ENCODE measurements around the gene KIF2B. TPM values are rescaled to one million over a fixed set of nuclear protein-coding genes. Genes with fewer than 3 reads are reported as not detected.

The KIF2B gene
- total RNA-seq (not detected in 2 replicates), polyA plus RNA-seq (not detected in 2 replicates)

- TF ChIP-seq, protein P1, sequence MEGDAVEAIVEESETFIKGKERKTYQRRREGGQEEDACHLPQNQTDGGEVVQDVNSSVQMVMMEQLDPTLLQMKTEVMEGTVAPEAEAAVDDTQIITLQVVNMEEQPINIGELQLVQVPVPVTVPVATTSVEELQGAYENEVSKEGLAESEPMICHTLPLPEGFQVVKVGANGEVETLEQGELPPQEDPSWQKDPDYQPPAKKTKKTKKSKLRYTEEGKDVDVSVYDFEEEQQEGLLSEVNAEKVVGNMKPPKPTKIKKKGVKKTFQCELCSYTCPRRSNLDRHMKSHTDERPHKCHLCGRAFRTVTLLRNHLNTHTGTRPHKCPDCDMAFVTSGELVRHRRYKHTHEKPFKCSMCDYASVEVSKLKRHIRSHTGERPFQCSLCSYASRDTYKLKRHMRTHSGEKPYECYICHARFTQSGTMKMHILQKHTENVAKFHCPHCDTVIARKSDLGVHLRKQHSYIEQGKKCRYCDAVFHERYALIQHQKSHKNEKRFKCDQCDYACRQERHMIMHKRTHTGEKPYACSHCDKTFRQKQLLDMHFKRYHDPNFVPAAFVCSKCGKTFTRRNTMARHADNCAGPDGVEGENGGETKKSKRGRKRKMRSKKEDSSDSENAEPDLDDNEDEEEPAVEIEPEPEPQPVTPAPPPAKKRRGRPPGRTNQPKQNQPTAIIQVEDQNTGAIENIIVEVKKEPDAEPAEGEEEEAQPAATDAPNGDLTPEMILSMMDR (IDR thresholded peaks at IDR 0.05; ENCODE audit: low read depth, low read length) = no peak
Observed at GRCh38 chr17:53822764-53823163, at the start of gene KIF2B. TSS of gene KIF2B (plus strand) at chr17:53822927. CDS start at chr17:53823034, 107 bp downstream.

GRCh38 chr17:53780320-53780719 is 42.4 kb upstream of the KIF2B start:
- no peaks in the 10 kb centered on the region for H3K36me3 ChIP-seq
- H3K27me3 ChIP-seq = no peaks in the 10 kb centered on the region
- H3K9me3 ChIP-seq (ENCODE audit: low read depth) = no peaks in the 10 kb centered on the region
- no peak overlapping the region for H3K27ac ChIP-seq
- no peak for DNase-seq (ENCODE audit: low read depth in 1 of 2, low spot score in 1 of 2)
- no peak overlapping the region for H3K4me3 ChIP-seq
- no peaks in the 10 kb centered on the region for H3K4me1 ChIP-seq (ENCODE audit: low read depth)
- TF ChIP-seq, protein P1 (IDR thresholded peaks at IDR 0.05; ENCODE audit: low read depth, low read length) = no peak

More at GRCh38 chr17:53822764-53823163, at the start of gene KIF2B:
- Histone ChIP-seq H3K27me3 (no peaks in the 10 kb centered on the region), H3K9me3 (ENCODE audit: low read depth) (no peaks in the 10 kb centered on the region), H3K27ac (no peak within 1 kb of the TSS), H3K4me1 (ENCODE audit: low read depth) (no peaks in the 10 kb centered on the region), H3K36me3 (no peaks in the 10 kb centered on the region), H3K4me3 (no peak within 1 kb of the TSS)
- DNase-seq (ENCODE audit: low read depth in 1 of 2, low spot score in 1 of 2) = no peak

DNA sequence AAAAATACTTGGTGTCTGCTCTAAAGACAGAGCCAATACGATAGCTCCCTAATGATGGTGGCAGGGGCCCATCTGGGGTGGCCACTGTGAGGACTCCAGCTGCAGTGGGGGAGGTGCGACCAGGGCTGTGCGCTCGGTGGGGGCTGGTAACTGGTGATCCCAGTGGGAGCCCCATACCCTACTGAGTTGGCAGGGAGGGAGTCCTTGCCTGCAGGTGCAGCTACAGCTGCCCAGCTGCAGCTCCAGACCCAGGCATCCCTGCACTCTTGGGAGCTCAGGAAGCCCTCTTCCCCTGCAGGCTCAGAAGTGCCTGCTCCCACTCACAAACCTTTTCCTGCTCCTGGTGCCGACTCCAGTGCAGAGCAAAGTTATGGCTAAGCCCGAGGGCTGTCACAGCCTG is 31.2 kb upstream of the KIF2B start:
- no peaks in the 10 kb centered on the region for H3K27me3 ChIP-seq
- H3K4me1 ChIP-seq (ENCODE audit: low read depth) = no peaks in the 10 kb centered on the region
- no peaks in the 10 kb centered on the region for H3K36me3 ChIP-seq
- DNase-seq (ENCODE audit: low read depth in 1 of 2, low spot score in 1 of 2) = no peak
- no peak overlapping the region for H3K27ac ChIP-seq
- no peaks in the 10 kb centered on the region for H3K9me3 ChIP-seq (ENCODE audit: low read depth)
- TF ChIP-seq, protein P1 (IDR thresholded peaks at IDR 0.05; ENCODE audit: low read depth, low read length) = no peak
- H3K4me3 ChIP-seq = no peak overlapping the region

DNA sequence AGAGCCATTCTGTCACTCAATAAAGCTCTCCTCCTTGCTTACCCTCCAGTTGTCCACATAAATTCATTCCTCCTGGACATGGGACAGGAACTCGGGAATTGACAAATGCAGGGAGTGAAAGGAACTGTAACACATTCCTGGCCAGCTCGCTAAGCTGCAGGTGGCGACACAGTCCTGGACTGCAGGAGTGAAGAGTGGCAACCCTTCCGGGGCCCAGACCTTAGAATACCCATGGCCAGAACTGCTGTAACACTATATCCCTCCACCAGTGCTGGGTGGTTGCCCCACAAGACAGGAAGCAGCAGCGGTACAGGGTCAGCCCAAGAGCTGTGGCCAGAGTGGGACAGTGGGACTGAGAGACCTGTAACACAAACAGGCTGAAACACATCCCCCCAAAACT is 30.3 kb upstream of the KIF2B start:
- Histone ChIP-seq H3K4me1 (ENCODE audit: low read depth) (no peaks in the 10 kb centered on the region), H3K36me3 (no peaks in the 10 kb centered on the region), H3K4me3 (no peak overlapping the region), H3K27me3 (no peaks in the 10 kb centered on the region), H3K9me3 (ENCODE audit: low read depth) (no peaks in the 10 kb centered on the region), H3K27ac (no peak overlapping the region)
- TF ChIP-seq, protein P1 (IDR thresholded peaks at IDR 0.05; ENCODE audit: low read depth, low read length) = no peak
- no peak for DNase-seq (ENCODE audit: low read depth in 1 of 2, low spot score in 1 of 2)

DNA sequence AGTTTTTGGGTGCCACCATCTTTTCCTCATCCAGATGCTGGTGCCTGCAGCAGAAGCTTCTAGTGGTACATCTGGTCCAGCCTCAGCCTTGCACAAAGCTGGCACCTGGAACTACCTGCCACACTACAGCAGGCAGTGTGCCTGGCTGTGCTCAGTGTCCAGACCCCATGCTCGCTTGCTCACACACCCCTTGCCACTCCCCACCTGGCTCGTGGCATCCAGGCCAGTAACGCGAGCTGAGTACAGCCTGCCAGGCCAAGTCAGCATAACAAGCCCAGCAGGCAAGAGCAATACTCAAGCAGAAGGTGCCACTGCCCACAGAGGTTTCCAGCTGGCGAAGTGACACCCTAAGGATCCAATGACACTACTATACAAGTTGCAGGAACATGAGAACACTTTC is 29.7 kb upstream of the KIF2B start:
- Histone ChIP-seq H3K4me1 (ENCODE audit: low read depth) (no peaks in the 10 kb centered on the region), H3K9me3 (ENCODE audit: low read depth) (no peaks in the 10 kb centered on the region), H3K27me3 (no peaks in the 10 kb centered on the region), H3K4me3 (no peak overlapping the region), H3K27ac (no peak overlapping the region), H3K36me3 (no peaks in the 10 kb centered on the region)
- no peak for DNase-seq (ENCODE audit: low read depth in 1 of 2, low spot score in 1 of 2)
- TF ChIP-seq, protein P1 (IDR thresholded peaks at IDR 0.05; ENCODE audit: low read depth, low read length) = no peak

GRCh38 chr17:53794875-53795274 is 27.9 kb upstream of the KIF2B start:
- no peak overlapping the region for H3K4me3 ChIP-seq
- H3K27ac ChIP-seq = no peak overlapping the region
- DNase-seq (ENCODE audit: low read depth in 1 of 2, low spot score in 1 of 2) = no peak

More at GRCh38 chr17:53794875-53795274, 27.9 kb upstream of the KIF2B start:
- Histone ChIP-seq H3K27me3 (no peaks in the 10 kb centered on the region), H3K36me3 (no peaks in the 10 kb centered on the region), H3K4me1 (ENCODE audit: low read depth) (no peaks in the 10 kb centered on the region), H3K9me3 (ENCODE audit: low read depth) (no peaks in the 10 kb centered on the region)
- TF ChIP-seq, protein P1 (IDR thresholded peaks at IDR 0.05; ENCODE audit: low read depth, low read length) = no peak

Data from cardiac muscle cell (in vitro differentiated cells and primary cell).